GM19452 (cell line): ENCODE results near the gene ZBTB9.

Source experiments
- ATAC-seq: cut with Tn5 transposase; IDR thresholded peaks from one replicate; pipeline ENCODE4 v1.9.1; 2021; ENCODE audit not compliant: unreplicated experiment

Gene ZBTB9

GRCh38 chr6:33454009-33454946, at the start of gene ZBTB9:
Gene ZBTB9, plus strand, starts transcription at chr6:33454576. Its CDS starts 525 bp downstream, at chr6:33455101.
- peak; percentile 100 for ATAC-seq

- ATAC-seq = no peak
These were observed 49.5 kb upstream of the ZBTB9 start for GRCh38 chr6:33404884-33405283.

- ATAC-seq = no peak
These were observed 48.9 kb upstream of the ZBTB9 start for GRCh38 chr6:33405386-33405940.

GRCh38 chr6:33406126-33406525, 48.2 kb upstream of the ZBTB9 start:
- no peak for ATAC-seq

- no peak for ATAC-seq
These were observed 47.2 kb upstream of the ZBTB9 start for GRCh38 chr6:33407132-33407718.

- peak; percentile 77 for ATAC-seq
These were observed 44.2 kb upstream of the ZBTB9 start for GRCh38 chr6:33410050-33410710.

- ATAC-seq = peak; percentile 32
These were observed 43.4 kb upstream of the ZBTB9 start, which contains the start of gene PHF1 for GRCh38 chr6:33410711-33411631. Gene PHF1, plus strand, starts transcription at chr6:33411014. Its CDS starts 1,250 bp downstream, at chr6:33412264.

- ATAC-seq = no peak
These were observed 42.8 kb upstream of the ZBTB9 start for GRCh38 chr6:33411632-33412005.

- ATAC-seq = no peak
These were observed 42.0 kb upstream of the ZBTB9 start for GRCh38 chr6:33412140-33413009.

GRCh38 chr6:33413241-33414120, 40.9 kb upstream of the ZBTB9 start:
- no peak for ATAC-seq

- no peak for ATAC-seq
These were observed 39.6 kb upstream of the ZBTB9 start for GRCh38 chr6:33414592-33415271.

- ATAC-seq = no peak
These were observed 38.5 kb upstream of the ZBTB9 start for GRCh38 chr6:33415831-33416230.

- ATAC-seq = no peak
These were observed 37.8 kb upstream of the ZBTB9 start for GRCh38 chr6:33416386-33417127.

- ATAC-seq = no peak
These were observed 37.1 kb upstream of the ZBTB9 start for GRCh38 chr6:33417128-33417902.

GRCh38 chr6:33417903-33418689, 36.3 kb upstream of the ZBTB9 start, which contains the start of gene CUTA:
Gene CUTA, minus strand, starts transcription at chr6:33418107. Its CDS starts 107 bp downstream, at chr6:33418000.
- peak; percentile 88 for ATAC-seq
